NCI-H82 treated with DMSO at 0.1 percent for 48 hours (cell line): ENCODE results near the gene SH2D5.
A peak's percentile ranks its signal among the peaks of the same experiment; 100 is the strongest.
"Not testable (repeated sequence)": the region's sequence is repeated elsewhere in the genome, so short reads cannot be mapped to it uniquely, and the experiment has no call there.

ENCODE experiments used
- DNase-seq: peaks from one replicate; lab custom pipeline; 2025; ENCODE audit not compliant: unreplicated experiment; lab: John Stamatoyannopoulos, UW

SH2D5 gene

GRCh38 chr1:20696397-20697333 lies 35.8 kb downstream of the SH2D5 start:
- DNase-seq = peak; percentile 89

- no peak for DNase-seq
Measured at GRCh38 chr1:20695515-20695914, 37.0 kb downstream of the SH2D5 start.

- no peak for DNase-seq
Measured at GRCh38 chr1:20693623-20694022, 38.9 kb downstream of the SH2D5 start.

GRCh38 chr1:20691872-20692271 lies 40.6 kb downstream of the SH2D5 start:
- no peak for DNase-seq

GRCh38 chr1:20689645-20690056 lies 42.9 kb downstream of the SH2D5 start:
- no peak for DNase-seq

- no peak for DNase-seq
Measured at GRCh38 chr1:20686883-20687725, 45.4 kb downstream of the SH2D5 start.

- DNase-seq = no peak
Measured at GRCh38 chr1:20685741-20686140, 46.8 kb downstream of the SH2D5 start.

GRCh38 chr1:20685099-20685662 lies 47.3 kb downstream of the SH2D5 start:
- no peak for DNase-seq

GRCh38 chr1:20684651-20685050 lies 47.9 kb downstream of the SH2D5 start:
- no peak for DNase-seq

GRCh38 chr1:20684050-20684620 lies 48.4 kb downstream of the SH2D5 start:
- no peak for DNase-seq

GRCh38 chr1:20683614-20684013 lies 48.9 kb downstream of the SH2D5 start:
- DNase-seq = no peak

GRCh38 chr1:20682571-20683236 lies 49.8 kb downstream of the SH2D5 start:
- DNase-seq = no peak

GRCh38 chr1:20681999-20682398 lies 50.5 kb downstream of the SH2D5 start:
- no peak for DNase-seq

GRCh38 chr1:20680269-20680668 lies 52.2 kb downstream of the SH2D5 start:
- no peak for DNase-seq

GRCh38 chr1:20678599-20678998 lies 53.9 kb downstream of the SH2D5 start:
- DNase-seq = no peak

- not testable (repeated sequence) for DNase-seq
Measured at GRCh38 chr1:20673626-20674025, 58.9 kb downstream of the SH2D5 start.

GRCh38 chr1:20672265-20672632 lies 60.3 kb downstream of the SH2D5 start:
- no peak for DNase-seq

GRCh38 chr1:20670936-20671335 lies 61.6 kb downstream of the SH2D5 start:
- DNase-seq = no peak
